ENCODE measurements around the gene ABLIM1.
A peak's percentile ranks its signal among the peaks of the same experiment; 100 is the strongest.

The ABLIM1 gene

DNA sequence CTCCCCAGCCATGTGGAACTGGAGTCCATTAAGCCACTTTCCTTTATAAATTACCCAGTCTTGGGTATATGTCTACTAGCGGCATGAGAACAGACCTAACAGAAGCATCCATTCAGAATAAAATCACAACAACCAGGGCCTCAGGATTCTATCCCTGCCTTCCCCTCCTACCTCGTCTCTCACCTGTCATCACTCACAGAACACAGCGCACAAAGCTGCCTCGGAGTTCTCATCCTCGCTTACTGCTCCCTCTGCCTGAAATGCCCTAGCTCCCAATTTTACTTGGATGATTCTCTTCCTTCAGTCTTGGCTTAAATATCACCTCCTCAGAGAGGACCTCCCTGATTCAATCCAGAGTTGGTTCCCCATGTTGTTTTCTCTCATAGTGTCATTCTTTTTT lies 183.1 kb downstream of the ABLIM1 start:
- no peak for DNase-seq (ENCODE audit: low spot score)
- H3K36me3 ChIP-seq (ENCODE audit: low read depth): no peaks in the 10 kb centered on the region
- no peak overlapping the region for H3K4me3 ChIP-seq (ENCODE audit: severe bottlenecking)
- ATAC-seq (ENCODE audit: low read depth): no peak
- H3K9me3 ChIP-seq (ENCODE audit: severe bottlenecking): no peaks in the 10 kb centered on the region
- H3K27ac ChIP-seq (ENCODE audit: poor library complexity, severe bottlenecking): no peak overlapping the region
- TF ChIP-seq, protein P1, sequence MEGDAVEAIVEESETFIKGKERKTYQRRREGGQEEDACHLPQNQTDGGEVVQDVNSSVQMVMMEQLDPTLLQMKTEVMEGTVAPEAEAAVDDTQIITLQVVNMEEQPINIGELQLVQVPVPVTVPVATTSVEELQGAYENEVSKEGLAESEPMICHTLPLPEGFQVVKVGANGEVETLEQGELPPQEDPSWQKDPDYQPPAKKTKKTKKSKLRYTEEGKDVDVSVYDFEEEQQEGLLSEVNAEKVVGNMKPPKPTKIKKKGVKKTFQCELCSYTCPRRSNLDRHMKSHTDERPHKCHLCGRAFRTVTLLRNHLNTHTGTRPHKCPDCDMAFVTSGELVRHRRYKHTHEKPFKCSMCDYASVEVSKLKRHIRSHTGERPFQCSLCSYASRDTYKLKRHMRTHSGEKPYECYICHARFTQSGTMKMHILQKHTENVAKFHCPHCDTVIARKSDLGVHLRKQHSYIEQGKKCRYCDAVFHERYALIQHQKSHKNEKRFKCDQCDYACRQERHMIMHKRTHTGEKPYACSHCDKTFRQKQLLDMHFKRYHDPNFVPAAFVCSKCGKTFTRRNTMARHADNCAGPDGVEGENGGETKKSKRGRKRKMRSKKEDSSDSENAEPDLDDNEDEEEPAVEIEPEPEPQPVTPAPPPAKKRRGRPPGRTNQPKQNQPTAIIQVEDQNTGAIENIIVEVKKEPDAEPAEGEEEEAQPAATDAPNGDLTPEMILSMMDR (IDR thresholded peaks at IDR 0.05; ENCODE audit: poor library complexity, severe bottlenecking): no peak
- H3K27me3 ChIP-seq (ENCODE audit: insufficient read depth, poor library complexity, severe bottlenecking): no peaks in the 10 kb centered on the region
- peaks cover 6% of the 10 kb centered on the region for H3K4me1 ChIP-seq (ENCODE audit: insufficient read depth, poor library complexity, severe bottlenecking)

DNA sequence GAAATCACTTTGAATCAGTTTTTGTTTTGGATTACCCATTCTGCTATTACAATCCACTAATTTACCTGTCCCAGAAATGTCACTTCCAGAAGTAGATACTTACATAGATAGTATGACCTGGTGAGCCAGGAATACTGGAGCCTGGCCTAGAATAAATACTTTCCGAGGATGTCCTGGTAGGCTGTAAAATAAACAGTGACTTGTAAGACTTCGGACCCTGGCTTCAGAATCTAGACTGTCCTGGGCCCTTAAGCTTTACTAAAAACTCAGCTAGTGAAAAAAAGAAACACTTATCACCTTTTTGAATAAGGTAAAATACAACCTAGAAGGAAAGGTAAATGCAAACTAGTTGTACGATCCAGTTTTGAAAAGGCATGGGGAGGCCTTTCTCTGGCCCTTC lies 184.3 kb downstream of the ABLIM1 start:
- Histone ChIP-seq H3K9me3 (ENCODE audit: severe bottlenecking) (no peaks in the 10 kb centered on the region), H3K4me1 (ENCODE audit: insufficient read depth, poor library complexity, severe bottlenecking) (peaks cover 6% of the 10 kb centered on the region), H3K36me3 (ENCODE audit: low read depth) (no peaks in the 10 kb centered on the region), H3K4me3 (ENCODE audit: severe bottlenecking) (no peak overlapping the region), H3K27me3 (ENCODE audit: insufficient read depth, poor library complexity, severe bottlenecking) (no peaks in the 10 kb centered on the region), H3K27ac (ENCODE audit: poor library complexity, severe bottlenecking) (no peak overlapping the region)
- TF ChIP-seq, protein P1 (IDR thresholded peaks at IDR 0.05; ENCODE audit: poor library complexity, severe bottlenecking): no peak
- DNase-seq (ENCODE audit: low spot score) (no peak), ATAC-seq (ENCODE audit: low read depth) (no peak)

DNA sequence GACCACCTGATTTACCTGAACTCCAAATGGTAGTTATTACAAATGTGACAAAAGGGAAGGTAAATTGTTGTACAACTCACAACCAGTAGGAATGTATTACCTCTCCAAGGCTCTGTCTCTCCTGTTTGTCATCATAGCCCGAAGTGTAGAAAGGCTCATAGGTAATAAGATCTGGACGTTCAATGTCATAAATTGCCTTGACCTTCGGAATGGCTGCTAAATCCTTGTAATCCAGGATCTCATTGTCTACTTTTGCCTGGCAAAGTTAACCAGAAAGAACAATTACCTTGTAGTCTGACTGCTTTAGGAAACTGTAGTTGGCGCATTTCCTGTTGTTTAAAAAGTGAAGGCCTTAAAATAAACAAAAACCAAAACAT lies 185.2 kb downstream of the ABLIM1 start:
- TF ChIP-seq, protein P1 (IDR thresholded peaks at IDR 0.05; ENCODE audit: poor library complexity, severe bottlenecking): no peak
- ATAC-seq (ENCODE audit: low read depth) (no peak), DNase-seq (ENCODE audit: low spot score) (no peak)
- Histone ChIP-seq H3K4me1 (ENCODE audit: insufficient read depth, poor library complexity, severe bottlenecking) (peaks cover 6% of the 10 kb centered on the region), H3K27me3 (ENCODE audit: insufficient read depth, poor library complexity, severe bottlenecking) (no peaks in the 10 kb centered on the region), H3K36me3 (ENCODE audit: low read depth) (no peaks in the 10 kb centered on the region), H3K4me3 (ENCODE audit: severe bottlenecking) (no peak overlapping the region), H3K9me3 (ENCODE audit: severe bottlenecking) (no peaks in the 10 kb centered on the region), H3K27ac (ENCODE audit: poor library complexity, severe bottlenecking) (no peak overlapping the region)

DNA sequence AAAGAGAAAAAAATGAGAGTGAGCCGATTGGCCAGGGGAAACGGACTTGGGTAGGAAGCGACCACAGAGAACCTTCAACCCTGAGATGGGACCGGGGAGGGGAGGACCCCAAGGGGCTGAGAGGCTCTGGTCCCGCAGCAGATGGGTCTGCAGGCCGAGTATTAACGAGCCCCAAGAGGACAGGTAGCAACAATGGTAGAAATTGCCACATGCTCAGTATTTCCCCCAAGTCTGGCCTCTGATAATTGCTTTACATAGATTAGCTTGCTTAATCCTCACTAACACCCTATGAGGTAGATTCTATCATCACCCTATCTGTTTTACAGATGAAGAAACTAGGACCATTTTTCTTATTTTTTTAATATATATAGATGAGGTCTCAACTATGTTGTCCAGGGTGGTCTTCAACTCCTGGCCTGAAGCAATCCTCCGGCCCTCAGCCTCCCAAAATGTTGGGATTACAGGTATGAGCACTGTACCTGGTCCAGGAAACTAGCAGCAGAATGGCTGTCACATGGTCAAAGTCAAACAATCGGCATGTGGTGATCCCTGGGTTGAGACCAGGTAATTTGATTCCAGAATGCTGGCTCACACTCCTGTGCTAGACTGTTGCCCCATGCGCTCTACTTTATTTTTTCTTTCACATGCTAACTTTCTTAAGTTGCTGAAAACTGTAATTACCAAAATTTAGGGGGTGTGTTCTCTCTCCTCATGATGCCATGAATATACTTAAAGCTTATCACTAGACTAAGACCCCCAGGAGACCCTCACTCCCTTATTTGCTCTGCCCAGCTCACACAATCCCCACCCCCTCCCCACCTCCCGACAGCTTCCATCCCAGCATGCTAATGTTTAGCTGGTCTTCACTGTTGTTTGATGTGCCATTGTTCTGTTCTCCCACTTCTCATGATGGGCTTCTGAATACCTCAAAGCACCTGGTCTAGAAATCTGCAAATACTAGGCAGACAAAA lies 185.9 kb downstream of the ABLIM1 start:
- H3K36me3 ChIP-seq (ENCODE audit: low read depth): no peaks in the 10 kb centered on the region

More for the DNA sequence above, 185.9 kb downstream of the ABLIM1 start:
- peak; percentile 68 for ATAC-seq (ENCODE audit: low read depth)
- DNase-seq (ENCODE audit: low spot score): no peak
- Histone ChIP-seq H3K4me3 (ENCODE audit: severe bottlenecking) (no peak overlapping the region), H3K4me1 (ENCODE audit: insufficient read depth, poor library complexity, severe bottlenecking) (peaks cover 6% of the 10 kb centered on the region), H3K27me3 (ENCODE audit: insufficient read depth, poor library complexity, severe bottlenecking) (no peaks in the 10 kb centered on the region), H3K9me3 (ENCODE audit: severe bottlenecking) (no peaks in the 10 kb centered on the region), H3K27ac (ENCODE audit: poor library complexity, severe bottlenecking) (no peak overlapping the region)
- TF ChIP-seq, protein P1 (IDR thresholded peaks at IDR 0.05; ENCODE audit: poor library complexity, severe bottlenecking): no peak

Data from RWPE2 (cell line).